GM19452 (cell line): ENCODE data around the gene PCSK5.
"Not testable (repeated sequence)": the region's sequence is repeated elsewhere in the genome, so short reads cannot be mapped to it uniquely, and the experiment has no call there.

Experiments used
- ATAC-seq: cut with Tn5 transposase; IDR thresholded peaks from one replicate; pipeline ENCODE4 v1.9.1; 2021; ENCODE audit not compliant: unreplicated experiment

The PCSK5 gene

GRCh38 chr9:75889577-75889976 lies 896 bp upstream of the PCSK5 start:
- no peak for ATAC-seq

GRCh38 chr9:75889977-75890471 lies 449 bp upstream of the PCSK5 start:
- no peak for ATAC-seq

GRCh38 chr9:75891277-75891741 lies 836 bp downstream of the PCSK5 start:
- ATAC-seq = peak; percentile 3

- no peak for ATAC-seq
These were observed 1.3 kb downstream of the PCSK5 start for GRCh38 chr9:75891771-75892215.

- no peak for ATAC-seq
These were observed 1.9 kb downstream of the PCSK5 start for GRCh38 chr9:75892216-75892911.

GRCh38 chr9:75893106-75893505 lies 2.6 kb downstream of the PCSK5 start:
- no peak for ATAC-seq

- ATAC-seq = no peak
These were observed 4.1 kb downstream of the PCSK5 start for GRCh38 chr9:75894566-75894965.

- ATAC-seq = no peak
These were observed 4.6 kb downstream of the PCSK5 start for GRCh38 chr9:75895112-75895511.

GRCh38 chr9:75896193-75896592 lies 5.7 kb downstream of the PCSK5 start:
- no peak for ATAC-seq

GRCh38 chr9:75900893-75901524 lies 10.5 kb downstream of the PCSK5 start:
- ATAC-seq = not testable (repeated sequence)

GRCh38 chr9:75903785-75904360 lies 13.4 kb downstream of the PCSK5 start:
- no peak for ATAC-seq

- no peak for ATAC-seq
These were observed 13.9 kb downstream of the PCSK5 start for GRCh38 chr9:75904364-75904763.

GRCh38 chr9:75906531-75906930 lies 16.1 kb downstream of the PCSK5 start:
- no peak for ATAC-seq

- no peak for ATAC-seq
These were observed 16.9 kb downstream of the PCSK5 start for GRCh38 chr9:75907329-75907728.

GRCh38 chr9:75907923-75908322 lies 17.4 kb downstream of the PCSK5 start:
- ATAC-seq = no peak

GRCh38 chr9:75909776-75910175 lies 19.3 kb downstream of the PCSK5 start:
- ATAC-seq = no peak

GRCh38 chr9:75910731-75911130 lies 20.3 kb downstream of the PCSK5 start:
- ATAC-seq = no peak

- no peak for ATAC-seq
These were observed 20.9 kb downstream of the PCSK5 start for GRCh38 chr9:75911390-75911789.

- no peak for ATAC-seq
These were observed 22.5 kb downstream of the PCSK5 start for GRCh38 chr9:75912951-75913350.

- ATAC-seq = no peak
These were observed 23.5 kb downstream of the PCSK5 start for GRCh38 chr9:75914002-75914401.

- ATAC-seq = no peak
These were observed 24.5 kb downstream of the PCSK5 start for GRCh38 chr9:75914883-75915452.

- no peak for ATAC-seq
These were observed 27.7 kb downstream of the PCSK5 start for GRCh38 chr9:75918154-75918553.
